HFFc6 (cell line): ENCODE data around the gene LPCAT2. TPM values are rescaled to one million over a fixed set of nuclear protein-coding genes. Genes with fewer than 3 reads are reported as not detected.

Experiments
- DNase-seq: peaks from one replicate; pipeline ENCODE4 v3.0.0-alpha.2; 2018
- H3K27ac Mint-ChIP-seq: 2 replicates; pipeline ENCODE4 v1.8.0; 2020; ENCODE audit warnings: mild to moderate bottlenecking, mixed read lengths
- H3K27me3 Mint-ChIP-seq: 2 replicates; pipeline ENCODE4 v1.8.0; 2021; ENCODE audit warnings: mild to moderate bottlenecking, moderate library complexity, mixed read lengths; ENCODE audit not compliant: insufficient read depth
- H3K36me3 Mint-ChIP-seq: 2 replicates; pipeline ENCODE4 v1.8.0; 2021; ENCODE audit warnings: low read depth, mixed read lengths
- H3K4me1 Mint-ChIP-seq: 2 replicates; pipeline ENCODE4 v1.8.0; 2020; ENCODE audit warnings: low read depth, mixed read lengths
- H3K4me3 Mint-ChIP-seq: 2 replicates; pipeline ENCODE4 v1.8.0; 2020; ENCODE audit warnings: mild to moderate bottlenecking, moderate library complexity, mixed read lengths
- H3K9me3 Mint-ChIP-seq: 2 replicates; pipeline ENCODE4 v1.8.0; 2020; ENCODE audit warnings: mild to moderate bottlenecking, mixed read lengths
- CTCF ChIP-seq: fragments of 200-600 bp; sonication (generic); IDR thresholded peaks from 2 replicates; pipeline ENCODE4 v1.5.0; 2021; ENCODE audit warnings: antibody characterized with exemption, mild to moderate bottlenecking
- total RNA-seq, 6 experiments: library from RNA; stranded (reverse); fragmentation: NEBNext Ultra II Directional; extraction: Animal tissue kit (Norgen Biotek cat#: 25700); gene quantifications; 2 replicates in 1 of 6; 3 replicates in 5 of 6; pipeline ENCODE4 v1.2.3, GENCODE V29; 2021

The LPCAT2 gene
- total RNA-seq, 6 experiments from 2014 or later, result 22.3 to 36.1 (median 27.5) TPM

DNA sequence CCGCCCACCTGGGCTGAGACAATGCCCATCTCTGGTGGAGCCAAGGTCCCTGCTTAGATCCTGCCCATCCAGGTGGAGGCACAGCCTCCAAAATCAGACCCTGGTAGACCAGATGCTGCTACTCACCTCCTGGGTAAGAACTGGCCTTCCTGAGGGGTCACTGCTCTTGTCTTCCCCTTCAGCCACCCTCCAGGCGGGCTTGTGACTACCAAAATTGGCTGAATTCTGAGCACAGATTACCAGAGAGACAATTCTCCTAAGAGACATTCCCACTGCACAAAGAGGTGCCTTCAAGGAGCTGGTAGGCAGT is 19.0 kb upstream of the LPCAT2 start:
- DNase-seq, result no peak
- TF ChIP-seq CTCF, result no peak
- H3K4me3 Mint-ChIP-seq, result no peak overlapping the region
- no peaks in the 10 kb centered on the region; the same call in 1 of the 2 replicates for H3K27me3 Mint-ChIP-seq
- H3K27ac Mint-ChIP-seq, result peak overlapping the region; percentile 56
- H3K4me1 Mint-ChIP-seq, result peaks cover 68% of the 10 kb centered on the region
- H3K36me3 Mint-ChIP-seq, result peaks cover 62% of the 10 kb centered on the region
- H3K9me3 Mint-ChIP-seq, result no peaks in the 10 kb centered on the region

- Mint-ChIP-seq H3K27ac (peak overlapping the region; percentile 56), H3K4me1 (peaks cover 70% of the 10 kb centered on the region), H3K9me3 (no peaks in the 10 kb centered on the region), H3K36me3 (peaks cover 58% of the 10 kb centered on the region), H3K4me3 (no peak overlapping the region), H3K27me3 (no peaks in the 10 kb centered on the region; the same call in 1 of the 2 replicates)
- no peak for TF ChIP-seq CTCF
- DNase-seq, result no peak
These were observed 18.6 kb upstream of the LPCAT2 start for GRCh38 chr16:55490301-55490700.

DNA sequence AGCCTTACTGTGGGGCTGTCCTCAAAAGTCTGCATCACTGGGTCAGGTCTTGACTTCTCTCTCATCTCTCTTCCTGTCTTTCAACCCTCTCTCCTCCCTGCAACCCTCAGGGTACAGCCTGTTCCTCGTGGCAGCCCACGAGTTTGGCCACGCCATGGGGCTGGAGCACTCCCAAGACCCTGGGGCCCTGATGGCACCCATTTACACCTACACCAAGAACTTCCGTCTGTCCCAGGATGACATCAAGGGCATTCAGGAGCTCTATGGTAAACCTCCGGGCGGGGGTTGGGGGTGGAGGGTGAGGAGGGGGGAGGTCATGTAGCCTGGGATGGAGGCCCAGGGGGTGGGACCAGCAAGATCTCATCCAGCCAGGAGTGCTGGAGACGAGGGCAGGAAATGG is 17.2 kb upstream of the LPCAT2 start:
- no peak for DNase-seq
- peaks cover 71% of the 10 kb centered on the region for H3K4me1 Mint-ChIP-seq
- peaks cover 54% of the 10 kb centered on the region for H3K36me3 Mint-ChIP-seq
- peak overlapping the region; percentile 37; the same call in 1 of the 2 replicates for H3K27ac Mint-ChIP-seq
- H3K9me3 Mint-ChIP-seq, result no peaks in the 10 kb centered on the region
- TF ChIP-seq CTCF, result no peak
- H3K4me3 Mint-ChIP-seq, result no peak overlapping the region
- peaks cover 3% of the 10 kb centered on the region for H3K27me3 Mint-ChIP-seq

GRCh38 chr16:55492756-55493380 is 16.0 kb upstream of the LPCAT2 start:
- Mint-ChIP-seq H3K9me3 (no peaks in the 10 kb centered on the region), H3K4me1 (peaks cover 71% of the 10 kb centered on the region), H3K27me3 (peaks cover 3% of the 10 kb centered on the region), H3K4me3 (no peak overlapping the region), H3K36me3 (peaks cover 49% of the 10 kb centered on the region), H3K27ac (peak overlapping the region; percentile 30)
- no peak for TF ChIP-seq CTCF
- DNase-seq, result no peak

DNA sequence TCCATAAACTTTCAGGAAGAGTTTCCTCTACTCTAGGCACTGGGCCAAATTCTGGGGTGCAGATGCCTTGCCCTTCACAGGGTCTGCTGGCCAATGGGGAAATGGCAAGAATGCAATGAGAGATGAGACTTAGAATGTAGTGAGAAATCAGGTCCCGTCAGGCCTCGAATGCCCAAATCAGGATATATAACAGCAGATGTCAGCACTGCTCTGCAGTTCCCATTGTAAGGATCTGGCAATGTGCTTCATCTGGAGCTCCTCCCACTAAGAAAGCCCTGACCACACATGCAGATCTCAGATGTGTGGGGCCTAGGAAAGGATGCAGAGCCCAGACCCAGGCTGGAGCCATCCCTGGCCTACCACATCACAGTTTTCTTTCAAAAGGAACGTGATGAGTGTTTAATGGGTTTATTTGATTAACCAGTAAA is 13.9 kb upstream of the LPCAT2 start:
- H3K27ac Mint-ChIP-seq, result peak overlapping the region; percentile 89
- peaks cover 37% of the 10 kb centered on the region for H3K36me3 Mint-ChIP-seq
- H3K27me3 Mint-ChIP-seq, result peaks cover 3% of the 10 kb centered on the region
- peak; percentile 94 for DNase-seq
- peaks cover 71% of the 10 kb centered on the region for H3K4me1 Mint-ChIP-seq
- H3K9me3 Mint-ChIP-seq, result no peaks in the 10 kb centered on the region
- TF ChIP-seq CTCF, result peak; percentile 62
- H3K4me3 Mint-ChIP-seq, result peak overlapping the region; percentile 72
